K562 (cell line): ENCODE data around the gene OR8D4.

Experiments used
- CTCF ChIP-seq, 3 experiments: IDR thresholded peaks in 2 of 3; conservative IDR thresholded peaks in 1 of 3; 2 replicates each; pipeline ENCODE4 v1.5.1; 2011 to 2012; ENCODE audit warnings: low read length in 3 of 3, mild to moderate bottlenecking in 3 of 3, control low read depth in 2 of 3, improper control_type of control experiment in 1 of 3, inconsistent platforms in 1 of 3, low read depth in 1 of 3, mixed read lengths in 1 of 3, moderate library complexity in 1 of 3; ENCODE audit not compliant: insufficient read depth in 2 of 3
- NFYB ChIP-seq: IDR thresholded peaks from 2 replicates; pipeline ENCODE4 v1.6.1; 2011; ENCODE audit warnings: mild to moderate bottlenecking, moderate library complexity; ENCODE audit not compliant: insufficient read length; ENCODE audit errors: extremely low read depth
- RBM15 ChIP-seq: fragments of 200-400 bp; formaldehyde crosslinking; IDR thresholded peaks from 2 replicates; pipeline ENCODE4 v1.6.1; 2018; ENCODE audit warnings: mild to moderate bottlenecking, low read length, moderate library complexity; ENCODE audit not compliant: insufficient read depth
- XRCC3 ChIP-seq: fragments of 450-650 bp; IDR thresholded peaks from 2 replicates; pipeline ENCODE4 v1.6.1; 2017; ENCODE audit warnings: mild to moderate bottlenecking, moderate library complexity
- ZBTB2 ChIP-seq: fragments of 450-650 bp; IDR thresholded peaks from 2 replicates; pipeline ENCODE4 v1.6.1; 2016; ENCODE audit warnings: antibody characterized with exemption

GRCh38 chr11:123924027-123924426 is 22.1 kb downstream of the OR8D4 start:
- TF ChIP-seq CTCF (IDR thresholded peaks at IDR 0.05 in 2 of 3, conservative IDR thresholded peaks at IDR 0.05 in 1 of 3; ENCODE audit: insufficient read depth in 2 of 3, low read depth in 1 of 3, low read length in 3 of 3): no peak
- TF ChIP-seq RBM15: no peak
- no peak for TF ChIP-seq ZBTB2
- no peak for TF ChIP-seq NFYB
- no peak for TF ChIP-seq XRCC3
